Fibroblast of the conjunctiva (primary cell): ENCODE results near the gene NBPF1.
"Not testable (repeated sequence)": the region's sequence is repeated elsewhere in the genome, so short reads cannot be mapped to it uniquely, and the experiment has no call there.

Experiments
- DNase-seq: peaks from one replicate; pipeline ENCODE4 v3.0.0-alpha.2; 2010; ENCODE audit warnings: low read depth

The NBPF1 gene

GRCh38 chr1:16545682-16546095 is 67.7 kb downstream of the NBPF1 start:
- peak; percentile 47 for DNase-seq

- not testable (repeated sequence) for DNase-seq
Observed at GRCh38 chr1:16540421-16540893, 72.9 kb downstream of the NBPF1 start.

- DNase-seq, result not testable (repeated sequence)
Observed at GRCh38 chr1:16537528-16537927, 75.8 kb downstream of the NBPF1 start.

- DNase-seq, result not testable (repeated sequence)
Observed at GRCh38 chr1:16536796-16537195, 76.6 kb downstream of the NBPF1 start.

GRCh38 chr1:16535898-16536297 is 77.5 kb downstream of the NBPF1 start:
- not testable (repeated sequence) for DNase-seq

GRCh38 chr1:16535487-16535886 is 77.9 kb downstream of the NBPF1 start:
- not testable (repeated sequence) for DNase-seq

- peak; percentile 71 for DNase-seq
Observed at GRCh38 chr1:16534829-16535456, 78.4 kb downstream of the NBPF1 start.

GRCh38 chr1:16534239-16534828 is 79.0 kb downstream of the NBPF1 start:
- not testable (repeated sequence) for DNase-seq

GRCh38 chr1:16532235-16532991 is 81.0 kb downstream of the NBPF1 start:
- not testable (repeated sequence) for DNase-seq

- DNase-seq, result not testable (repeated sequence)
Observed at GRCh38 chr1:16528338-16528737, 85.0 kb downstream of the NBPF1 start.

- not testable (repeated sequence) for DNase-seq
Observed at GRCh38 chr1:16525769-16526168, 87.6 kb downstream of the NBPF1 start.

- not testable (repeated sequence) for DNase-seq
Observed at GRCh38 chr1:16521679-16522078, 91.7 kb downstream of the NBPF1 start.

GRCh38 chr1:16521288-16521583 is 92.1 kb downstream of the NBPF1 start:
- no peak for DNase-seq

- DNase-seq, result not testable (repeated sequence)
Observed at GRCh38 chr1:16520435-16521287, 92.7 kb downstream of the NBPF1 start.

GRCh38 chr1:16519255-16519951 is 94.0 kb downstream of the NBPF1 start:
- DNase-seq, result not testable (repeated sequence)

GRCh38 chr1:16518913-16519254 is 94.5 kb downstream of the NBPF1 start:
- DNase-seq, result not testable (repeated sequence)

- DNase-seq, result not testable (repeated sequence)
Observed at GRCh38 chr1:16516694-16517410, 96.5 kb downstream of the NBPF1 start.

GRCh38 chr1:16514107-16515055 is 99.0 kb downstream of the NBPF1 start, which contains the start of gene RNU1-1:
Gene RNU1-1, minus strand, starts transcription at chr1:16514285.
- peak; percentile 87 for DNase-seq

GRCh38 chr1:16513412-16514106 is 99.8 kb downstream of the NBPF1 start:
- peak; percentile 94 for DNase-seq
